ENCODE data around the gene LVRN. TPM values are rescaled to one million over a fixed set of nuclear protein-coding genes. Genes with fewer than 3 reads are reported as not detected.

LVRN gene
- total RNA-seq, 4 donors from 2014 or later: 0.67 to 4.7 (median 2.2) TPM

DNA sequence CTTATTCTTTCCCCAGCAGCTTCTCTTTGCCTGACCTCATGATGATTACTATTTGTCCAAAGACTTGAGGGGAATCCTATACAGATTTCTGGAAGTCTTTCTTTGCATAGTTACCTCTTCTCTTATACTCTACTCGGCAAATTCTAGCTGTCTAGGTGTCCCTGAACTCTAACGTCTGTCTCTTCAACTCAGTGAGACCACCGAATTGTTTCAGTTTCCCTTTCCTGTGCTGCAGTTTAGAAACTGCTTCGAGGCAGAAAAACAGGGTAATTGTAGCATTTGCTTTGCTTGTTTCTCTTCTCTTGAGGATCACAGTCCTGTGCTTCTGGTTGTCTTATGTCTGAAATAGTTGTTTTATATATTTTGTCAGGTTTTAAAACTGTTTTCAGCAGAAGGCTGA is 14.8 kb downstream of the LVRN start:
- Histone ChIP-seq H3K4me1 (no peaks in the 10 kb centered on the region), H3K27me3 (no peaks in the 10 kb centered on the region), H3K36me3 (no peaks in the 10 kb centered on the region), H3K9me3 (no peaks in the 10 kb centered on the region), H3K27ac (no peak overlapping the region), H3K4me3 (replicated peaks in 1 of 3) (no peak overlapping the region)
- intact Hi-C loops (cut with DNase I): no loop called here
- TF ChIP-seq POLR2A (IDR thresholded peaks at IDR 0.05): no peak
- TF ChIP-seq, protein P1, sequence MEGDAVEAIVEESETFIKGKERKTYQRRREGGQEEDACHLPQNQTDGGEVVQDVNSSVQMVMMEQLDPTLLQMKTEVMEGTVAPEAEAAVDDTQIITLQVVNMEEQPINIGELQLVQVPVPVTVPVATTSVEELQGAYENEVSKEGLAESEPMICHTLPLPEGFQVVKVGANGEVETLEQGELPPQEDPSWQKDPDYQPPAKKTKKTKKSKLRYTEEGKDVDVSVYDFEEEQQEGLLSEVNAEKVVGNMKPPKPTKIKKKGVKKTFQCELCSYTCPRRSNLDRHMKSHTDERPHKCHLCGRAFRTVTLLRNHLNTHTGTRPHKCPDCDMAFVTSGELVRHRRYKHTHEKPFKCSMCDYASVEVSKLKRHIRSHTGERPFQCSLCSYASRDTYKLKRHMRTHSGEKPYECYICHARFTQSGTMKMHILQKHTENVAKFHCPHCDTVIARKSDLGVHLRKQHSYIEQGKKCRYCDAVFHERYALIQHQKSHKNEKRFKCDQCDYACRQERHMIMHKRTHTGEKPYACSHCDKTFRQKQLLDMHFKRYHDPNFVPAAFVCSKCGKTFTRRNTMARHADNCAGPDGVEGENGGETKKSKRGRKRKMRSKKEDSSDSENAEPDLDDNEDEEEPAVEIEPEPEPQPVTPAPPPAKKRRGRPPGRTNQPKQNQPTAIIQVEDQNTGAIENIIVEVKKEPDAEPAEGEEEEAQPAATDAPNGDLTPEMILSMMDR (IDR thresholded peaks at IDR 0.05): no peak
- 66 to 73% methylated on average over 4 of the region's 4 CpGs for WGBS, 2 donors
- DNase-seq: no peak

DNA sequence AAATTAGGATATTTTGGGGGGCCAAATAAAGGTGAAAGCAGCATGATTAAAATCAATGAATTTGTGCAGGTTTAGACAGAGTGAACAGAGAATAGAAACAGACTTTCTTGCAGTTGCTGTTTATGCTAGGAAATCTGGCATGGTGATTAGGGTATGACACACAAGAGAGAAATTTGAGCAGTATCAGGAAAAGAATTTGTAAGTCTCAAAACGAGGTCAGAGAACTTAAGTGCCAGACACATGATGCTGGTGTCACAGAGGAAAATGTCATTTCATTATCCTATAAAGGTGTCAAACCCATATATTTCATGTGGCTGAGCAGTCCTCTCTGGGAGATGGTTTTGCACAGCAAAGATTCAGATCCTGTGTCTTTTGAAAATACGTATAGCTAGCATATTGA is 15.7 kb downstream of the LVRN start:
- Histone ChIP-seq H3K27me3 (no peaks in the 10 kb centered on the region), H3K27ac (no peak overlapping the region), H3K4me3 (replicated peaks in 1 of 3) (no peak overlapping the region), H3K36me3 (no peaks in the 10 kb centered on the region), H3K4me1 (no peaks in the 10 kb centered on the region), H3K9me3 (no peaks in the 10 kb centered on the region)
- intact Hi-C loops (cut with DNase I): no loop called here
- WGBS, 2 donors: 47 to 54% methylated on average over 2 of the region's 2 CpGs
- no peak for TF ChIP-seq POLR2A (IDR thresholded peaks at IDR 0.05)
- TF ChIP-seq, protein P1 (IDR thresholded peaks at IDR 0.05): no peak
- no peak for DNase-seq

DNA sequence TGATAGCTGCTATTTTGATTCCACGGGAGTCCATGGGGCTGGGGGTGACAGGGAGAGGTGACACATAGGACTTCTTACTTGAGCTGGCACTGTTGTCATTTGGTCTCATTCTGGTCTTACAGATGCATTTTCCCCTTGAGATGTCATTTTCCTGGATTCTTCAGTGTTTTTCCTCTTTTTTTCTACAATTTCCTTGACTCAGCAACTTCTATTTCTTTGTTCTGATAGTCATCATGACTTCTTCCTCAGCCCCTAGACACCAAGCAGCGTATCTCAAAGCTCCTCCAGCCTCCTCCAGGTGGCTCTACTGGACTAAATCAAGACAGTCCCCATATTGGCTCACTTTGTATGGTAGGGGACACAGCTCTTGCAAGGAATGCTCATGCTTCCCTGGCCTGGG is 16.5 kb downstream of the LVRN start:
- Histone ChIP-seq H3K9me3 (no peaks in the 10 kb centered on the region), H3K36me3 (no peaks in the 10 kb centered on the region), H3K4me1 (no peaks in the 10 kb centered on the region), H3K27me3 (no peaks in the 10 kb centered on the region), H3K4me3 (replicated peaks in 1 of 3) (no peak overlapping the region), H3K27ac (no peak overlapping the region)
- WGBS, 2 donors: 87 to 89% methylated on average over 2 of the region's 2 CpGs
- no peak for DNase-seq
- TF ChIP-seq POLR2A (IDR thresholded peaks at IDR 0.05): no peak
- TF ChIP-seq, protein P1 (IDR thresholded peaks at IDR 0.05): no peak
- intact Hi-C loops (cut with DNase I): no loop called here

DNA sequence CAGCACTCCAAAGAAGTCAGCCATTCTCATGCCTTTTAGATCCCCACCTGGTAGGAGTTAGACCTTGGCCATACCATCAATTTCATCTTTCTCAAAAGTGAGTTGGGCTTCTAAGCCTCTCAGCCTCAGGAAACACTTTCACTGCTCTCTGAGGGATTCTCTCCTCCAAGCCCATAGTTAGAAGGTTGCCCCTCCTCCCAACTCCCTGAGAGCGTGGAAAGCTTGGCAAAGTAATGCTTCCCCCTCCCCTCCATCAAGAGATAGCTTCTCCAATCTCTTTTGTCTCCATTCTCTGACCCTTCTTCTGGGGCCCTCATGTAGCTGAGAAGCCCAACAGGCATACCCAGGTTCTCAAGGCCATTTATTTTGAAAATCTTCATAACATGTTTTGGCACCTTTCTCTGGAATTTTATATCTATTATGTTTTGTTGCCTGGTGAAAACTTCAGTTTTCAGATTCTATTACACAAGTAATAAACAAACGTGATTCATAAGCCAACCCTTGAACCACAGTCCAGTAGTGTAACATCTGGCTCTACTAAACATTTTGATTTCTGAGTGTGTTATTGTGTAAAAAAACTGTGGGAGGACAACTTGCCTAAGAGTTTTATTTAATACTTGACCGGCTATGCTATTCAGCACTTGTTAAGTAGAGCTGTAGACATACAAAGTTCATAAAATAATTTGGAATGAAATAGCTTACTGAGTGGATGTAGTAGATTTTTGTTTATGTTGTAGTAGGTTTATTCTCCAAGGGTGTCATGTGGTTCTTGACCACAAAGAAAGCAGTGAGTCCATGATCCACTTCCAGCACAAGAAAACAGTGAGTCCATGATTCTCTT is 17.1 kb downstream of the LVRN start:
- Histone ChIP-seq H3K4me1 (no peaks in the 10 kb centered on the region), H3K27ac (no peak overlapping the region), H3K36me3 (no peaks in the 10 kb centered on the region), H3K9me3 (no peaks in the 10 kb centered on the region), H3K27me3 (no peaks in the 10 kb centered on the region), H3K4me3 (replicated peaks in 1 of 3) (no peak overlapping the region)
- DNase-seq: no peak
- no peak for TF ChIP-seq POLR2A (IDR thresholded peaks at IDR 0.05)
- TF ChIP-seq, protein P1 (IDR thresholded peaks at IDR 0.05): no peak
- intact Hi-C loops (cut with DNase I): no loop called here
- WGBS, 2 donors: 63 to 66% methylated on average over 3 of the region's 3 CpGs

DNA sequence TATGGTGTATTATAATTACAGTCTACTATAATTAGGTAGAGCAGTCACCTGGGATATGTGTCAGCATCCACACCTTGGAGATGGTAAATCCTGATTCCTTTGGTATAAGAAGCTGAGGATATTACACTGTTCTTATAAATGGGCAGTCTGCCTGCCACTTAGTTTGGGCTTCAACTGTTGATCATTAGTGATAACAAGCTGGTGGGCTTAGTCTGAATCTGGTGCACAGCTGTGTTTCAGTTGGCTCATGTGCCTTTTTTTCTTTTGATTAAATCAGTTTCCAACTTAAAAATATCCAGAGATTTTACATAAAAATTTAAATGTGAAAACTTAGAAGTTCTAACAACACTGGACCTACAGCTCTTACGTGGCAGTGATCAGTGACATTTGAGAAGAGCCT is 21.2 kb downstream of the LVRN start:
- Histone ChIP-seq H3K4me3 (replicated peaks in 1 of 3) (no peak overlapping the region), H3K27me3 (no peaks in the 10 kb centered on the region), H3K27ac (no peak overlapping the region), H3K9me3 (no peaks in the 10 kb centered on the region), H3K36me3 (no peaks in the 10 kb centered on the region), H3K4me1 (no peaks in the 10 kb centered on the region)
- DNase-seq: no peak
- WGBS, 2 donors: 79 to 81% methylated on average over 1 of the region's 1 CpG
- no peak for TF ChIP-seq POLR2A (IDR thresholded peaks at IDR 0.05)
- TF ChIP-seq, protein P1 (IDR thresholded peaks at IDR 0.05): no peak
- intact Hi-C loops (cut with DNase I): no loop called here
